Fibroblast of skin of scalp (primary cell): ENCODE measurements around the gene MAP4K2. TPM values are rescaled to one million over a fixed set of nuclear protein-coding genes. Genes with fewer than 3 reads are reported as not detected.
"Not testable (repeated sequence)": the region's sequence is repeated elsewhere in the genome, so short reads cannot be mapped to it uniquely, and the experiment has no call there.

ENCODE experiments used
- DNase-seq: peaks from one replicate; pipeline ENCODE4 v3.0.0-alpha.2; 2013
- polyA plus RNA-seq, 2 experiments: library from polyadenylated mRNA; unstranded; fragments of 120-200 nt; gene quantifications; one replicate each; pipeline ENCODE4 v1.2.1, GENCODE V29; 2013; ENCODE audit not compliant: insufficient read length in 2 of 2

The MAP4K2 gene
- 15.0 TPM for polyA plus RNA-seq (2013, experiment 1 of 2; ENCODE audit: insufficient read length)
- polyA plus RNA-seq (2013, experiment 2 of 2; ENCODE audit: insufficient read length) = 13.1 TPM

DNA sequence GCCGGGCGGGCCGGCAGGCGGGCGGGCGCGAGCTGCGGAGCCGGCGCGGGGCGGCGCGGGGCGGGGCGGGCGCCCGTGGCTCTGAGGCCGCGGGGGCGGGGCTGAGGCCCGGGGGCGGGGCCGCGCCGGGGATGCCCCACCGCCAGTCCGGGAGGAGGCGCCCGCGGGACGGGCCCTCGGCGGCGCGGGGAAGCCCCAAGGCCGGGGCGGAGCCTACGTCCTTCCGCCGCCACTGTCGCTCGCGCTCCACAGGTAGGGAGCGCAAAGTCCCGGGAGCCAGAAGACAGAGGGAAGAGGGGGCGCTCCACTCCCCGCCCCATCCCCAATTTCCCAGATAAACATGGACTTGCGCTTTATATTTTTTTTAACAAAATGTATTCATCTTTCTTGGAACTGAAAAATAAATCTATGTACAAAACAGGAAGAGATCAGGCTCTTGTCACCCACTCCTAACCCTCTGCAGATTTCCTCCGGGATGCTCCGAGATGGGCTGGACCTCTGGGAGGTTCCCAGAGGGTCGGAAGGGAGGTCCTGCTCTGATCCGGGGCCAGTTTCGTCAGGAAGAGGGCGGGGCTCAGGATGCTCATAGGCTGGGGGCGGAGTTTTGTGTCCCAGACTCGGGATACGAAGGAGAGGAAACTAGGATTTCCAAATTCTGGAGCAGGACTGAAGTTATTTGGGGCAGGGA, at the start of gene MAP4K2:
TSS of gene MAP4K2 (minus strand) at position 57 of the 688 bp plus-strand sequence. CDS start 65 bp downstream, outside the sequence.
- peak; percentile 86 for DNase-seq

DNA sequence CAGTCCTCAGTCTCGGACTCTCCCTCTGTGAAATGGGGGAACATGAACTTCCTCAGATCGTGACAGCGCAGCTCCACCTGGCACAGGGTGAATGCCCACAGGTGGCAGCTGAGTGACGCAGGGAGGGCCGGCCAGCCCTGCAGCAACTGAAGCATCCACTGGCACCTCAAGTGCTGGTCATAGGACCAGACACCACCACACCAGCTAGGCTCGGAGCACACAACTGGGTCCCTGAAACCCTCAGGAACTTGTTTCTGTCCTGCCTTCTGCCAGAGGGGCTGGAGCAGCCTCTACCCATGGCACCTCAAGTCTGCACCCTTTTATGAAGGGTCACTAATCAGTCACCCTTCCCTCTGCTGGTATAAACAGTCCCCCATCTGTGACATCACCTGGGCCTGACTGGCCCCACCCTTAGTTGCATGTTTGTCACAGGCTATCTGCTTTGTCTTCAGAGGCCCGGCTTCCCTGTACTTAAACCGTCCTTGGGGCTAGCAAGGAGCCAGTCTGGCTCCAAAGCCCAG, 48.9 kb upstream of the MAP4K2 start:
- no peak for DNase-seq

DNA sequence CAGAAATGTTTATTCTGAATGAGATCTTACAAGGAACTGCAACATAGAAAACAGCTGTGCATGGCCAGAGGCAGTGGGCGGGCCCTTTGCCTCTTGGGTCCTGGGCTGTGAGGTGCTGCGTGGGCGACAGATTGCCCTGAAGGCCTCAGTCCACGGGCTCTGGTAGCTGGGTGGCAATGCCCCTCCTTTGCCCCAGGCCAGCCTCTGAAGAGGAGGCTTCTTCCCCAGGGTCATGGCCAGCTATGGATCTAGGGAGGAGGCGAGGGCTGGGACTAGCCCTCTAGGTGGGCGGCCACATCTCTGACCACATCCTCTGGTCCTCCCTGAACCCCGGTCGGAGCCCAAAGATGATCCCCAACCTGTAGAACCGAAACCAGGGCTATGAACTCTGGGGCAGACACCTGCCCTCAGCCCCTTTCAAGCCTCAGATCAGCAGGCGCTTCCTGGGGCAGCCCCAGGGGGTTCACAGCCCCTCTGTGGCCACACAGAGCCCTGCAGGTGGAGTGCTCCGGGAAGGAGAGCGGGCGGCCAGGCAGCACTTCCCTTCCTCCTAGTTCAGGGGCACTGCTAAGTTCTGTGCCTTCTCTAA, 48.1 kb upstream of the MAP4K2 start:
- DNase-seq = no peak

DNA sequence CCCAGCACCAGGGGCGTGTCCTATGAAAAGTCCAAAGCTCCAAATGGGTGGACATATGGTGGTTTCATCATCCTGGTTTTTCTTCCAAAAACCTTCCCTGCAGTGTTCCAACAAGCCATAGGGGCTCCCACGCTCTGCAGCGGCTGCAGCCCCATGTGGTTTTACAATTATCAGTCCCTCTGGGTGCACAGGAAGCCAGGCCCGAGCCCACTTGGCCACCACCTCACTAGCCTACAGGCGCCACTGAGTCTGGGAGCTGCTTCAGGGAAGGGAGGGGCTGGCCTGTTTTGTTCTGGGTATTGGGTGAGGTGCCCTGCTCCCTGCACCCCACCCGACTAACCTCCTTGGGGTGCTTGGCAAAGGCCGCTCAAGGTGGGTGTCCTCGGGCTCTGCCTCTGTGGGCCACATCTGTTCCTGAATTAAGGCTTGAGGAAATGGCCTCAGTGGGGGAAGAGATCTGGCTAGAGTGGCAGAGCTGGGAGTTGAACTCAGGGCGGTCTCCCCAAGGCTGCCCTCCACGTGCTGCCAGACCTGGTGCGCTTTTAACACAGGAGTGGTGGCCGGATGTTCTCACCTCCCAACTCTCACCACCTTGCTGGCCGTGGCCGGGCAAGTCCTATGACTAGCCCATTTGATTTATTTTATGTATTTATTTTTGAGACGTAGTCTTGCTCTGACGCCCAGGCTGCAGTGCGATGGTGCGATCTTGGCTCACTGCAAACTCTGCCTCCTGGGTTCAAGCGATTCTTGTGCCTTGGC, 46.8 kb upstream of the MAP4K2 start:
- peak; percentile 35 for DNase-seq

DNA sequence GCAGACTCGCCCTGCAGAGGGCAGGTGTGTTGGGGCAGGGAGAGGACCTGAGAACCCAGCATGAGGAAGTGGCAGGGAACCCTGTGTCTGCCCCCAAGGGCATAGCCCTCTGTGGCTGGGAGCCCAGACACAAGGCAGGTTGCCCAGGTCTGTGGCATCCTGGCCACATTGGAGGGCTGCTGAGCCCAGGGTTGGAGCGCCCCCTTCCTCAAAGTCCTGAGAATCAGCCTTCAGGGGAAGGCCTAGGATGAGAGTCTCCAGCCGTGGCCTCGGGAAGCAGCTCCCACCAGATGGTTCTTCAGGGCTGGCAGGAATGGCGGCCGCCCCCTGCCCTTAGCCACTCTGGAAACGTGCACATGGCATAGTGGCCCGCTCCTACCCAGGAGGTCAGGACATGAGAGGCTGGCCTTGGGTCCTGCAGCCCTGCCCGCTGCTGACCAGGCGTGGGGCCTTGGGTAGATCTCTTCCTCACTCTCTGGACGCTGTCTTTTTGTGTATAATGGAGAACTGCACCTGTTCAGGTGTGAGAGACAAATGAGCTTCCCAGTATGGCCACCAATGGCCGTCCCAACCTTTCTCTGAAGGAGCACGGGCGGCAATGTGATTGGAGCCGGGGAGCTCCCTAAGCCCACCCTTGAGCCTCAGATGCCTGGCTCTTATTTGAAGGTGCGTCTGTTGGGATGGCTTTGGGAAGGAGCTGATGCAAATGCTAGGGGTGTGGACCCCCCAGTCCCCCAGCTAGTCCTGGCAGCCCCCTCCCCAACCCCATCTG, 46.0 kb upstream of the MAP4K2 start:
- DNase-seq = no peak

DNA sequence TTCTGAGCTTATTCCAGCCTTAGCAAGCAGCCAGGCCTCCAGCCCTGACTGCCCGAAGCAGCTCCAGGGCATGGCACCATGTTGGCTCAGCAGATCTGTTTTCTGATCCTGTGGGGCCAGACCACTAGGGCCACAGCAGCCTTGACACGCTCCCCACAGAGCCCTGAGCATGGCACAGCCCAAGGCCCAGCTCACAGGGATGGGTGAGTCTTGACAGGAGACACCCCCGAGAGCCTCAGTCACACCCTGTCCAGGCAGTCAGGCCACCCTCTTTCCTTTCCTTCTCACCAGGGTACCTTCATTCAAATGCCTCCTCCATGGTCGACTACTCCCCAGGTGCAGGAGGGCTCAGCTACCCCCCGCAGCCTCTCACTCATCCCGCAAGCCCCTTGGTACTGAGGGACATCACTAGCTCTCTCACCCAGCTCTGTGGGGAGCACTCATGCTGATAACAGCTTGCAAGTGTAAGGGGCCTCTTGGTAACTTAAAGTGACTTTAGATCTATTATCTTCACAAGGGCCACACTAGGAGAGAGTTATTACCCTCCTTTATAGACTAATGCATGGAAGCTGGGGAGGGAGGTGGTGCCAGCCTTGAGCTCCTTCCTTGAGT, 45.3 kb upstream of the MAP4K2 start:
- no peak for DNase-seq

DNA sequence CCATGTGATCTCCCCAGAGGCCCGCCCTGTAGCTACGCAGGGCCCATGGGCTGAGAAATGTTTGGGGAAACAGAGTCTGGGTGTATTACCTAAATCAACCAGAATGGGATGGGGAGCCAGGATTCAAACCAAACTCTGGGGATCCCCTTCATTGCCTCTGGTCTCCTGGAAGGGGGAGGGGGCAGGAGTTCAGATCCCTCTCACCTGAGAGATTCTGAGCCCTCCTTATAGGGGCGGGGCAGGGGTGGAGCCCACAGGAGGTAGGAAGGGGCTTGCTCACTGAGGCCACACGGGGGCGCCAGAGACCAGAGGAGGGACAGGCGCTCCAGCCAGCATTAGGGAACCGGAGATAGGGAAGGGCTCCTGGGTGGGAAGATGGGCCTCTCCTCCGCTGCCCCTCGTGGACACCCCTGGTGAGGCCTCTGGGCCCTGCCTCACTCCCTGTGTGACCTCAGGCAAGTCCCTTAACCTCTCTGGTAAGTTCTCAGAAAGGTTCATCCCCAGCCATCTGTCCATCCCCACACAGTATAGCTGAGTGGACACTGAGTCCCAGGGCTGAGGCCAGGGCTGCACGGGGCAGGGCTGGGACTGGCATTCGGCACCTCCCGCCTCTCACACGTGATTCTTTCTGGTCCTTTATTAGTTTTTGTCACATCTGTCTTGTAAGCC, 44.1 kb upstream of the MAP4K2 start:
- peak; percentile 92 for DNase-seq

DNA sequence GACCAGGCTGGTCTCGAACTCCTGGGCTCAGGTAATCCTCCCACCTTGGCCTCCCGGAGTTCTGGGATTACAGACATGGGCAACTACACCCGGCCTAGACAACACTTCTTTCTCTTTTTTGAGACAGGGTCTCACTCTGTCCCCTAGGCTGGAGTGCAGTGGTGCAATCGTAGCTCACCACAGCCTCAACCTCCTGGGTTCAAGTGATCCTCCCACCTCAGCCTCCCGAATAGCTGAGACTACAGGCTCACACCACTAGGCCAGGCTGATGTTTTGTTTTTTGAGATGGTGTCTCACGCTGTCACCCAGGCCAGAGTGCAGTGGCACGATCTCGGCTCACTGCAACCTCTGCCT, 42.7 kb upstream of the MAP4K2 start:
- DNase-seq = not testable (repeated sequence)

DNA sequence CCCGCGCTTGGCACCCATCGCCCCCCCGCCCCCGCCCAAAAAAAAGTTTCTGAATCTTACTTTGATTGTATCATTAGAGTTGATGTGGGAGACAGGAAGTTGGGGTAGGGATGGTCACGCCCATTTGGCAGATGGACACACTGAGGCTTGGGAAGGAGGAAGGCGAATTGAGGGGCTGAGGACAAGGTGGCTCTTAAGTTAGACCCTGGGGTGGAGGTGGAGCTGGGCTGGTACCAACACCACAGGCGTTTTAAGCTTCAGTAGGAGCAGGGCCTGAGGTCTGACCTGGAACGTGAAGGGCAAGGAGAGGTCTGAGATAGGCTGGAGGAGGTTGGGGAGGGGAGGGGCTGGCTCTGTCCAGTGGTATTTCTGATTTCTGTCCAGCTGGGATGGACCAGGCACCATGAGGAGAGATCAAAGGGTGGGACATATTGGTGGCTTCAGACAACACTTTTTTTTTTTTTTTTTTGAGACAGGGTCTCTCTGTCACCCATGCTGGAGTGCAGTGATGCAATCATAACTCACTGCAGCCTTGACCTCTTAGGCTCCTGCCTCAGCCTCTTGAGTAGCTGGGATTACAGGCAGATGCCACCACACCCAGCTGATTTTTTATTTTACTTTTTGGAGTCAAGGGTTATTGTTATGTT, 42.2 kb upstream of the MAP4K2 start:
- no peak for DNase-seq

DNA sequence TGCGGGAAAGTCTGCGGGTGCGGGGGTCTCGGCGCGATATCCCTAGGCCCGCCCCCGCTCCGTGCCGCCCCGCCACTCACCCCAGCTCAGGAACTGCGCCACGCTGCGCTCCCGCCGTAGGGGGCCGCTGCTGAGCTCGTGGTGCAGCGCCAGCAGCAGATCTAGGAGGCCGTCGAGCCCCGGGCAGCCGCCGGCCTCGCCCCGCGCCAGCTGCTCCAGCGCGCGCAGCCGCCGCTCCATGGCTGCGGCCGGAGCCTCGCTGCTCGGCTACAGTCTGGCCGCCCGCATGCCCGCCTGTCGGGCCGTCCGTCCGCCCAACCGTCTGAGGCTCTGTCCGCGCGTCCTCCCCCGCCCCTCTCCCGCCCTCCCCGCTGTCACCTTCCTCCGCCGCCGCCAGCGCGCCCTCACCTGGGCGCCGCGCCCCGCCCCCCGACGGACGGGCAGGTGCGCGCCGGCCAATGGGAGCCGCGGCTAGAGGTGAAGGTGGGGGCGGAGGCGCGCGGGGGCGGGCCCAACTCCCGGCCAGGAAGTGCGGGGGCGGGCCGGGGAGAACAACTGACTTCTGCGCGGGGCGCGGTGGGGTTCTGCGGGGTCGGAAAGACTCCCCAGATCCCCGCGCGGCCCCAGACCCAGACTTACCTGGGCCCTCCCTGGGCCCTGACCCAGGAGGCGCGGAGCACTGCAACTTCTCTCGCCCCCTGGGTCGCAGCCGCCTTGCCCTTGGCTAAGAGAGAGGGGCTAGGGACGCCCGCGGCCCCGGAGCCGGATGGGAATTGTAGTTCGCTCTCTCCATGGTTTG, 41.5 kb upstream of the MAP4K2 start, which contains the start of gene CDC42BPG:
TSS of gene CDC42BPG (minus strand) at position 324 of the 799 bp plus-strand sequence. CDS start at position 240, 84 bp downstream.
- DNase-seq = peak; percentile 64

DNA sequence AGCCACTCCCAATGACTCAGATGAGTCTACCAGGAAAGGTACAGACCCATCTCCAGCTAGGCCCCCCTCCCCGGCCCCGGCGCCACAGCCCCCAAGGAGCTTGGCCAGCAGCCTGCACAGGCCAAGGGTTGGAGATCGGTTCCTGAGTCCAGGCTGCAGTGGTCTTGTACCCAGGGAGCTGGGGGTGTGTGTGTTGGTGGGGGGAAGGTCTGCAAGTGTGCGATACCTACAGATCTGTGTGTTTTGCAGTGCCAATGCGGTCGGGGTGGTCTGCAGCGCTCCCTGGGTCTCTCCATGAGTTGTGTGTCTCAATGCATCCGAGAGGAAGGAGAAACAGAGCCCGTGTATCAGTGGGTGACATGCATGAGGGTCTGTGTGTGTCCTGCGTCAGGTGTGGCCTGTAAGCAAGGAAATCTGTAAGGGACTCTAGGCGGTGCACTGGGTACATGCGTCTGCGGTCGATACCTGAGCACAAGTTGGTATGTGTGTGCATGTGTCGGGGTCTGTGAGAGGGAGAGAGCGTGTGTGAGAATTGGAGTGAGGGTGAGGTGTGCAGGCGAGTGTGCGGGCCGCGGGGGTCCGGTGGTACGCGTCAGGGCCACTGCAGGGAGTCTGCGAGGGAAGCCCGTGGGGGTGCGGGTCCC, 40.8 kb upstream of the MAP4K2 start:
- no peak for DNase-seq

DNA sequence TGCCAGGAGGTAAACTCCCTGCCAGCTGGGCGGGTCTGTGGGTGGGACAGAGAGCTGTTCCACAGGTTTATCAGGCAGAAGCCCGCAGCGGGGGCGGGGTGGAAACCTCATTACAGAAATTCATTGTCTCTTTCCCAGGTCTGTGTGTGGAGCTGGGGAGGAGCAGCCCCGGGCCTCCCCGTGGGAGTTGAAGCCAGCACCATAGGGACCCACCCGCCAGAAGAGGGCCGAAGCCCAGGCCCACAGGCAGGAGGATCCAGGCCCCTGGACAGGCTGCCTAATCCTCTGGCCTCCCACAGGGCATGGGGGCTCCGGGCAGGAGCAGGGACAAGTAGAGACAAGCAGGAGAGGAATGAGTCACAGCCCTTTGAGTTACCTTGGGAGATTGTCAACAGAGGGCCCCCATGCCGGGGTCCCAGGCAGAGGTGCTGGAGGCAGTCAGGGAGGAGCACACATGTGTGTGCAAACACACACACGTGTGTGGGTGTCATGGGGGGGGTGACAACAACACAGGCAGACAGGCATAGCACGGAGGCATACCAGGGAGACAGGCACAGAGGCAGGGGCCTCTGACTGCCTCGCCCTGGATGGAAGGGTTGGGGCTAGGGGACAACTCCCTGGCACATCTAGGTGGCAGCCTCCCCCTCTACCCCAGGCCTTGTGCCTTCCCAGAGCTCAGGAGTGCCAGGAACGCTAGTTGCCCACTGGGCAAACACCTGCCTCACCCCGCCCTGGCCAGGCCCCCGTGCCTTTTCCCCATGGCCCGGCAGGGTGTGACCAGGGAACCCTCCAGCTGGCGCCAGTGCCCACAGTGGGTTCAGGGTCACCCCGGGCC, 40.1 kb upstream of the MAP4K2 start:
- DNase-seq = no peak

DNA sequence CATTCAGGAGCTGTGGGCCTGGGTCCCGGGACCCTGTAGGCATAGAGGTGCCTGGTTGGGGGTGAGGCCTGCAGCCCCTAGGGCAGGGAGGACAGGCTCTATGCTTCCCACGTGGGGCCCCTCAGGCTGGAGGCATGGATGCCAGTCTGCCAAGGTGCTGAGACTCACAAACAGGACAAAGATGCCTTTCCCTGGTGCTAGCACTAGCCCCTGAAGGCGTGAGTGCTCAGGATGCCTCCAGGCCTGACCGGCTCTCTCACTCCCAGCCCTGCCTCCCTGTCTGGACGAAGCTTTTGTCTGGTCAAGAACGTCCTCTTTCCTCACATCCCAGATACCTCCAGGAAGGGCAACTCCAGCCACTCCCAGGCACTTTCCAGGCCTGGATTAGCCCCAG, 39.3 kb upstream of the MAP4K2 start:
- no peak for DNase-seq

DNA sequence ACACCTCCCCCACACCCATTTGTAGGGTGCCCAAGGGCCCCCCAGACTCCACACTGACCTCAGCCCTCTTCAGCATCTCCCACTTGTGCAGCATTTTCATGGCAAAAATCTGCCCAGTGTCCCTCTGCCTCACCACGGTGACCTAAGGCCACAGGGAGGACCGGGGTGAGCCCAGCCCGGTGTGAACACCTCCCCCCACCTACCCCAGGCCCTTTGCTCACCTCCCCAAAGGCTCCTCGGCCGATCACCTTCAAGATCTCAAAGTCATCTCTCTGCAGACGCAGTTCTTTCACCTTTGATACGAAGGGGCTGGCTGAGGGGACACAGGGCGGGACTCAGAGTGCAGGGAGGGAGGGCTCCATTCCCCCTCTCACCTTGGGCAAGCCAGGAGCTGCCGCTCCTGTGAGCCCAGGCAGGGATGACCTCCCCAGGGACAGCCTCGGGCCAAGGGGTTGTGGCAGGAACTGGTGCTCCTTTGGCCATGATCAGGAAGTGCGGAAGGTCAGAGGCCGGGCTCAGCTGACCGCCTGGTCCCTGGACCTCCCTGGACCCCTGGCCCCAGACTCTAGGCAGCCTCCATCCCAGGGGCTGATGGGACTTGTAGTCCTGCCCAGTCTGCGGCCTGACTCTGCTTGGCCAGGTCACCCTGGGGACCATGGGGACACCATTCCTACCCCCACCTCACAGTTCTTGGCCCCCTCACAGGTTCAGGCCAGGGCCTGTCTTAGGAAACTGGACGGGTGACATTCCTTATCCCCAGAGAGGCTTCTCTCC, 38.8 kb upstream of the MAP4K2 start:
- no peak for DNase-seq

DNA sequence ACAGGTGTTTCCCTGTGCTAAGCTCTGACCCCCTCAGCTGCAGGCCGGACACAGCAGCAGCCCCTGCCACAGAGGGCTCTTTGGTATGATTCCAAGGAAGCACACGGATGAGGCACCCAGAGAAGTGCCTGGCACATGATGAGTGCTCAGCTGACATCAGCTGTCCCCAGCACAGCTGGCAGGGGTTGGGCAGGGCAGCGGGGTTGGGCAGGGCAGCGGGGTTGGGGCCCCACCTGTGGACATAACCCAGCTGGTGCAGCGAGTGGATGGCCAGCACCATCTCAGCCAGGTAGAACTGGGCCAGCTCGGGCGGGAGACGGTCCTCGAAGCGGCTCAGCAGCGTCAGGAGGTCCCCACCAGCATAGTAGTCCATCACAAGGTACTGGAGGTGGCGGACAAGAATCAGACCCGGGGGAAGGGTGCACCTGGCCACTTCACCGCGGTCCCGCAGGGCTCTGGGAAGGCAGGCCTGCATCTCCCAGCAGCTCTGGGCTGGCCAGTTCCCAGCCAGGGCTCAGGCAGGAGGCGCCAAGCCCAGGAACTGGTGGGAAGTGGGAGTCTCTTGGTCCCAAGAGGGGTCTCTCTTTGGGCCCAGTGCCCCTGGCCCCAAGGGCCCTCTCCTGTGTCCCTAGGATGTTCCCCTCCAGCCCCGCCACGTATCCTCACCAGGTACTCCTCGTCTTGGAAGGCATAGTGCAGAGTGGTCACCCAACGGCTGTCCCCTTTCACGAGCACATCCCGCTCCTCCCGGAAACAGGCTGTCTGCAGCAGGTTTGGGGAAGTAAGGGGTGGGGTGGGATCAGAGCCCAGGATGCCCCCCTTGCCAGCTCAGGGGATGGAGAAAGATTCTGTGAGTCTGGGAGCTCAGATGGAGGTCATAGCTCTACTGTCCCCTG, 37.1 kb upstream of the MAP4K2 start:
- DNase-seq = no peak

DNA sequence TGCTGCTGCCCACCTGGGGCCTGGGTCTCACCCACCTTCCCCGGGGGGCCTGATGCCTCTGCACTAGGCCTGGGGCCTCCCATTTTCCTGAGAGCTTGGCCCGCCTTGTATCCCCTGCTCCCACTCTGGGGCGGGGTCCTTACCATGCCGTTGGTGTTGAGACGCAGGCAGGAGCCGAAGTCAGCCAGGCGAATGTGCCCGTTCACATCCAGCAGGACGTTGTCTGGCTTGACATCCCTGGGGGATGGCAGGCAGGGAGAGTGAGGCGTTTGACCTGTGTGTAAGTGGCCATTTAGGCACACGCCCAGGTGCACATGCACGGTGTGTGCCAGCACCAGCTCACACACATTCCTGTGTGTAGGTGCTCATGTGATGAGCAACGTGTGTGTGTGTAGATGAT, 36.3 kb upstream of the MAP4K2 start:
- no peak for DNase-seq
